GM18951 (cell line): ENCODE measurements around the gene TARM1.
"Not testable (repeated sequence)": the region's sequence is repeated elsewhere in the genome, so short reads cannot be mapped to it uniquely, and the experiment has no call there.

ENCODE experiments used
- POLR2A ChIP-seq: IDR thresholded peaks from 4 replicates; pipeline ENCODE4 v1.6.1; 2011; ENCODE audit warnings: mild to moderate bottlenecking; ENCODE audit not compliant: insufficient read length, insufficient read depth; ENCODE audit errors: extremely low read depth
- in situ Hi-C: fragments of 300-500 bp; cut with MboI; formaldehyde crosslinking; loops from one replicate; pipeline ENCODE4 v1.12.0; 2022; ENCODE audit warnings: low sequenced_read_pairs, mixed read lengths, inconsistent platforms; ENCODE audit not compliant: unreplicated experiment

Gene TARM1

DNA sequence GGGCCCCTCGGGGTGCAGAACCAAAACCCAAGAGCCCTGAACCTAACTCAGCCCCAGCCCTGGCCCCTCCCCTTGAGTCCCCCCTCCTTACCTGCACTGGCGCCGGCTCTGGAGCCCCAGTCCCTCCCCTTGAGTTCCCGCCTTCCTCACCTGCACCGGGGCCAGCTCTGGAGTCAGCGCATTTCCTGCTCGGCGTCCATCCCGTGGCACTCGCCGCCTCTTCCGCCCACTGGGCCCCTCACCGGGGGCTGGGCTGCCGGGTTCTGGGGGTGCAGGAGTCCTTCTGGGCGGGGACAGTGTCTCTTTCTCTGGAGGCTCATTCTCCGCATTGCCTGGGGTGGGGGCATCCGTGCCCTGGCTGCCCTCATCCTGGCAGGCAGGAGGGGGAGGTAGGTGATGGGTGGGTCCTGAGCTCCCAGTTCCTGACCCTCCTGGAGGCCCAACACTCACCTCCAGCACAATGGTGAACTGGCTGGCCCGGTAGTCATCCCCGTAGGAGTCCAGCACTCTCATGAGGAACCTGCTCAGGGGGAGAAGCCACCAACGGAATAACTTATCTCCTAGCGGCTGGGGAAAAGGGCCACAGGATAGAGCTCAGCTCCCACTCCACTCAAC, 26.8 kb upstream of the TARM1 start:
- in situ Hi-C loops, result no loop called here
- TF ChIP-seq POLR2A, result no peak

DNA sequence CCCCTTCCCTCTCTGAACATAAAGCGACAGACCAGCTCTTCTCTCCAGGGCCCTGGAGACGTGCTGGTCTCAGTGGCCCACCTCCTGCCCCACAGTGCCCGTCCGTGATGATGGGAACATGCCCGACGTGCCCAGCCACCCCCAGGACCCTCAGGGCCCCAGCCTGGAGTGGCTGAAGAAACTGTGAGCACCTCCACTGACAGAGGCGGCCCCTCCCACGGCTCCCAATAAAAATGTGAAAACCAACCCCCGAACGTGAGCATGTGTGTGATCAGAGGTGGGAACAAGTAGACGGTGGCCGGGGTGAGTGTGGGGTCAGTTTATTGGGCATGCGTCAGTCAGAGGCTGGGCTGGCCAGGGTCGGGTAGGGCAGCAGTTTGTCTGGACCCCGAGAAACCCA, 25.6 kb upstream of the TARM1 start:
- in situ Hi-C loops, result no loop called here
- TF ChIP-seq POLR2A, result no peak

DNA sequence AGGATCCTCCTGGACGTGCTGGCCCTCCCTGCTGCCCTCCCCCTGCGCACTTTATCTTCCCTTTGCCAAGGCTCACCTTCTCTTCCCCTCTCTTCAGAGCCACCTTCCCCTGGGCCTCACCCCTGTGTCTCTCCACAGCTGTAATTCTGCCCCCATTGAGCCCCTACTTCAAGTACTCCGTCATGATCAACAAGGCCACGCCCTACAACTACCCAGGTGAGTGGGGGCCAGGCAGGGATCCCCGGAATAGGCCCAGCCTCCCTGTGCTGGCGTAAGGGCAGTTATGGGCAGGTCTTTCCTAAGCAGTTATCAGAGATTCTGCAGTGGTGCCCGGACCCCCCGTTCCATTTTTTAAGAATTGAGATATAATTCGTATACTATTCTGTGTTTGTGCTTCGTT, 24.6 kb upstream of the TARM1 start:
- TF ChIP-seq POLR2A, result no peak
- in situ Hi-C loops, result no loop called here

DNA sequence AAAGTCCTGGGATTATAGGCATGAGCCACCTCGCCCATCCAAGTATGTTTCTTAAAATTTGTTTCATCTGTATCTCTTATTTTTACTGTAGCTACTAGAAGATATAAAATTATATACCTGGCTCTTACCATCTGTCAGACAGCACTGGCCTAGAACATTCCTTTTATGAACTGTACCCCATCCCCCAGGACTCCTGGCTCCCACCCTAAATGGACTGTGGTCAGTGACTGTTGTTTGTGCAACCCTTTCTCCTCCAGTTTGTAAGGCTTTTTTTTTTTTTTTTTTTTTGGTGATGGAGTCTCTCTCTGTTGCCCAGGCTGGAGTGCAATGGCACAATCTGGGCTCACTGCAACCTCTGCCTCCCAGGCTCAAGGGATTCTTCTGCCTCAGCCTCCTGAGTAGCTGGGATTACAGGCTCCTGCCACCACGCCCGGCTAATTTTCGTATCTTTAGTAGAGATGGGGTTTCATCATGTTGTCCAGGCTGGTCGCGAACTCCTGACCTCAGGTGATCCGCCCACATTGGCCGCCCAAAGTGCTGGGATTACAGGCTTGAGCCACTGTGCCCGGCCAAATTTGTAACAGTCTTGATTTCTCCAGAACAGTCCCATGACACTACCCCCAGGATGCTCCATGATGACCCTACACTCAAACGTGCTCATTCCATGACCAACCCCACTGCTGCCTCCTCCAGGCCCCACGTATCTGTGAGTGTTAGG, 24.0 kb upstream of the TARM1 start:
- in situ Hi-C loops, result no loop called here
- no peak for TF ChIP-seq POLR2A

DNA sequence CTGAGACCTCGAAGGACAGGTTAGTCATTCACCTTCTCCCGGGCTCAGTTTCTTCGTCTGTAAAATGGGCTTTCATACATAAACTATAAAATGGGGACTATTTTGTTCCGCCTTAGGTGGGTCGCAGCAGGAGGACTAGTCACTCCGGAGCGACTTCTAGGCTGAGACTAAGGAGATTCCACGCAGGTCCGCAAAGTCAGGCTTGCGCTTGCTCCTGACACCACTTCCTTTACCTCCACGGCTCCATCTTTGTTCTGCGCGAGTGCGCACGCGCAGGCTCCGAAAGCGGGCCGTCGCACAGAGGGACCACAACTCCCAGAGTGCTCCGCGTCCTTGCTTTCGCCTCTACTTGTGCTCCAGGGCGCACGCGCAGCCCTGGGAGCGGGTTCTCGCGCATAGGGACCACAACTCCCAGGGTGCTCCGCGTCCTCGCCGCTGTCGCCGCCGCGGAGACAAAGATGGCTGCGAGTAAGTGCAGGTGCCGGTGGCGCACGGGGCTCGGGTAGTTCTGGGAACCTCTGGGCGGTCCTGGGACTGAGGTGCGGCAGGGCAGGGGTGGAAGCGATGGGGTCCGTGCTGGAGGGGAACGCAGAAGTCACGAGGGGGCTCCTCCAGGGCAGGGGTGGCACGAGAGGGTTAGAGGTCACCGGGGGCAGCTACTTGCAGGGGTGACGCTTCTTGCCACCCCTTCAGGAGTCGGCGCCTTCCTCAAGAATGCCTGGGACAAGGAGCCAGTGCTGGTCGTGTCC, 21.4 kb upstream of the TARM1 start, which contains the start of gene NDUFA3:
TSS of gene NDUFA3 (plus strand) at position 435 of the 749 bp plus-strand sequence. CDS start at position 459, 24 bp downstream.
- TF ChIP-seq POLR2A, result peak; percentile 91
- in situ Hi-C loops, result no loop called here

DNA sequence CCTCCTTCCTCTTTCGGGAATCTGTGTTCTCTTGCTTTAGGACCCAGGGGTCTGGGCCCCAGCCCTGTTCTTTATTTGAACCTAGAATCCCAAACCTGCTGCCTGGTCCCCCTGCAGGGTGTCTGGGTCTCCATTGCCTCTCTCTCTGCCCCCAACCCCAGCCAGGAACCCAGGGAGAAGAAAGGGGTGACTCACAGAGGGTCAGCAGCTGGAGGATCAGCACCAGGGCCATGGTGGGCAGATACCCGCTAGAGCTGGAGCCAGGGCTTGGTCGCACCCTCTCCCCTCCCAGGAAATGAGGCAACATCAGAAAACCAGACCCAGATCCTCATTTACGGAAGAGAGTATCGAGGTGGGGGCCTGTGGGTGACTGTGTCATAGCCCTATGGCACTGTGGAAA, 19.4 kb upstream of the TARM1 start, which contains the start of gene OSCAR:
TSS of gene OSCAR (minus strand) at position 243 of the 400 bp plus-strand sequence. CDS start at position 232, 11 bp downstream.
- in situ Hi-C loops, result no loop called here
- TF ChIP-seq POLR2A, result no peak

DNA sequence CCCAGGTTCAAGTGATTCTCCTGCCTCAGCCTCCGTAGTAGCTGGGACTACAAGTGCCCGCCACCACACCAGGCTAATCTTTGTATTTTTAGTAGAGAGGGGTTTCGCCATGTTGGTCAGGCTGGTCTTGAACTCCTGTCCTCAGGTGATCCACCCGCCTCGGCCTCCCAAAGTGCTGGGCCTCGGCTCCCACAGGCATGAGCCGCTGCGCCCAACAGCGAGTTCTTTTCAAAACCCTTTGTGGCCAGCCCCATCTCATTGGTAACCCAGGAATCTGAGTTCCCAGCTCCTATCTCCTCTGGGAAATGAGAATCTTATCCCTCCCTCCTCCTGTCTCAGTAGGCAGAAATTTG, 18.7 kb upstream of the TARM1 start:
- in situ Hi-C loops, result not testable (repeated sequence)

DNA sequence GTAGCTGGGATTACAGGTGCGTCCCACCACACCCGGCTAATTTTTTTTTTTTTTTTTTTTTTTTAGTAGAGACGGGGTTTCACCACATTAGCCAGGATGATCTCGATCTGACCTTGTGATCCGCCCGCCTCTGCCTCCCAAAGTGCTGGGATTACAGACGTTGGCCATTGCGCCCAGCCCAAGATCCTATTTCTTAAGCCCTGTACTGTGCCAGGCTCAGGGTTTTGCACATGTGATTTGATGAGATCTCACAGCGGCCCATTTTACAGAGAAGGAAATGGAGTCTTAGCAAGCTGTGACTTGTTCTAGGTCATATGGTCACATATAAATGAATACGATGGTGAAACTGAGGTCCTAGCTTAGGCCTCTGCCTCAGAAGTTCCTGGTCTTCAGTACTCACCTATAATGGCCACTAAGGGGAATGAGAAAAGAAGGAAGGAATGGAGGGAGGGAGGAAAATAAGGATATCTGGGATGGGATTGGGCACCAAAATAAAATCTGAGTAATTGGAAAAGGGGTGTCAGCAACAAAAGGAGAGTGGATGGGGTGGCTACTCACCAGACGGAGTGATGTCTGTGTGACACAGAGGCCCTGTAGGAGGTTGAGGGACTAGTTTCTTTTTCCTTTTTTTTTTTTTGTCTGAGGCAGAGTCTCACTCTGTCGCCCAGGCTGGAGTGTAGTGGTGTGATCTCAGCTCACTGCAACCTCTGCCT, 18.2 kb upstream of the TARM1 start:
- TF ChIP-seq POLR2A, result no peak
- in situ Hi-C loops, result no loop called here

DNA sequence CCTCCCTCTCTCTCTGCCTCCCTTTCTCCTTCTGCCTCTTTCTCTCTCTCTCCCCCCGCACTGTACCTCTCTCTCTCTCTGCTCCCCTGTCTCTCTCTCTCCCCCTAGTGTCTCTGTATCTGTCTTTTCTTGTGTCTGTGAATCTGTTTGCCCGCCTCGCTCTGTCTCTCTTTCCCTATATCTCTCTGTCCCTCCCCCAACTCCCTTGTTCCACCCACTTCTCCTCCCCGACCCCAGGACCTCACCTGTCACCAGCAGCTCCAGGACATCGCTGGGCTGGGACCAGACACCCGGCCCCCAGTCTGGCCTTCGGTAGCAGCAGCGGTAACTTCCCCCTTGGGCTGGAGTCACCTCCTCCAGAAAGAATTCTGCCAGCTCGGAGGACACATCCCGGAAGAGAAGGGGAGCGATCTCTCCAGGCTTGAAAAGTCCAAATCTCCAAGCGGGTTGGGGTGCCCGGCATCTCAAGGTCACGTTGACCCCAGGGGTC, 15.5 kb upstream of the TARM1 start:
- in situ Hi-C loops, result no loop called here
- TF ChIP-seq POLR2A, result no peak

DNA sequence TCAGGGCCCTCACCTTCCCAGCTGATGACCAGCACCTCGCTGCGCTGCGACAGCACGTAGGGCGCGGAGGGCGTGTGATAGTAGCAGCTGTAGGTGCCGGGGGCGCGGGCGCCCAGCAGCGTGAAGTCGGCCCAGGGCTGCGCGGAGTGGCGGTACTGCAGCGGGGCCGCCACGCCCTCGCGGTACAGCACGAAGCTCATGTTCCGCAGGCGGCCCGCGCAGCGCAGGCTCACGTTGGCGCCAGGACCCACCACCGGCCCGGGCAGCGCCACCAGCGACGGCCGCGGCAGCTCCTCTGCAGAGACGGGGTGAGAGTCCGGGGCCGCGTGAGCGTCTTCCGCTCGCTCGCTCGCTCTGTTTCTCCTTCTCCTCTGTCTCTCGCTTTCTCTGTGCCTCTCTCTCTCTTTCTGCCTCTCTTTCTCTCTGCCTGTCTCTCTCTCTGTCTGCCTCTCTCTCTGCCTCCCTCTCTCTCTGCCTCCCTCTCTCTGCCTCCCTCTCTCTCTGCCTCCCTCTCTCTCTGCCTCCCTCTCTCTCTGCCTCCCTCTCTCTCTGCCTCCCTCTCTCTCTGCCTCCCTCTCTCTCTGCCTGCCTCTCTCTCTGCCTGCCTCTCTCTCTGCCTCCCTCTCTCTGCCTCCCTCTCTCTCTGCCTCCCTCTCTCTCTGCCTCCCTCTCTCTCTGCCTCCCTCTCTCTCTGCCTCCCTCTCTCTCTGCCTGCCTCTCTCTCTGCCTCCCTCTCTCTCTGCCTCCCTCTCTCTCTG, 14.9 kb upstream of the TARM1 start:
- in situ Hi-C loops, result not testable (repeated sequence)

DNA sequence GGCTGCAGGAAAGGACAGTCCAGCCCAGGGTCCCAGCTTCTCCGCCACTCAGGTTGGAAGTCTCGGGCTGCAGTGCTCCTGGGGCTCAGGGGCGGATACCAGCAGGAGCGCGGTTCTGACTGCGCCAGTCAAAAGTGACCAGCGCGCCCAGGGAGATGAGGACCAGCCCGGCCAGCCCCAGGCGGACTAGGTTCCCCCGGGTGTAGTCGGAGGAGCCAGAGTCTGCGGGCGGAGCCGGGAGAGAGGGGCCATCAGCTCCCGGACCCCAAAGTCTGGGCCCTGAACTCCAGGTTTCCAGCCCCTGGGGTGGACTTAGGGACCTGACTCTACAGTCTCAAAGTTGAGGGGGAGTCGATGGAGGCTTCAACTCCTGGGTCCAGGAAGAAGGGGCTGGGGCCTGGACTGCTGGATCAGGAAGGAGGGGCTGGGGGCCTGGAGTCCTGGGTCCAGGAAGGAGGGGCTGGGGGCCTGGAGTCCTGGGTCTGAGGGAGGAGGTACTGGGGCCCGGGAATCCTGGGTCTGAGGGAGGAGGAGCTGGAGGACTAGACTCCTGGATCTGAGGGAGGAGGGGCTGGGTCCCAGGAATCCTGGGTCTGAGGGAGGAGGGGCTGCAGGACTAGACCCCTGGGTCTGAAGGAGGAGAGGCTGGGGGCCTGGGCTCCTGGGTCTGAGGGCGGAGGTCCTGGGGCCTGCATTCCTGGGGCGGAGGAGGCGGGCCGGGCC, 14.1 kb upstream of the TARM1 start:
- in situ Hi-C loops, result no loop called here
- no peak for TF ChIP-seq POLR2A

DNA sequence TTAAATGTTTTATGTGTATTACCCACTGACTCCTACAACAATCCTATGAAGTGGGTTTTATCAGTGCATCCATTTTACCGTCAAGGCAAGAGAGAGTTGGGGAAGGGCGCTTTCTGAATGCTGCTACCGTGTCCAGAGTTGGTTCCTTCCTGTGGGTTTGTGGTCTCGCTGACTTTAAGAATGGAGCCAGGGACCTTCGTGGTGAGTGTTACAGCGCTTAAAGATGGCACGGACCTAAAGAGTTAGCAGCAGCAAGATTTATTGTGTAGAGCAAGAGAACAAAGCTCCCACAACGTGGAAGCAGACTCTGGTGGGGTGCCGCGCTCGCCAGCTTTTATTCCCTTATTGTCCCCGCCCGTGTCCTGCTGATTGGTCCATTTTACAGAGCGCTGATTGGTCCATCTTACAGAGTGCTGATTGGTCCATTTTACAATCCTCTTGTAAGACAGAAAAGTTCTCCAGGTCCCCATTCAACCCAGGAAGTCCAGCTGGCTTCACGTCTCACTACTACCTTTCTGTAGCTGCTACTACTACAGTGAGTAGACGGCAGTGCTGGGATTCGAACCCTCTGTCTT, 13.3 kb upstream of the TARM1 start:
- in situ Hi-C loops, result no loop called here

More for the DNA sequence above, 13.3 kb upstream of the TARM1 start:
- TF ChIP-seq POLR2A, result no peak
